ENCODE measurements around the gene ANKRD11. TPM values are rescaled to one million over a fixed set of nuclear protein-coding genes. Genes with fewer than 3 reads are reported as not detected.
A peak's percentile ranks its signal among the peaks of the same experiment; 100 is the strongest.

ANKRD11 gene
- total RNA-seq, 3 donors from 2014 or later = 153 to 181 (median 162) TPM

- Mint-ChIP-seq H3K27me3 (ENCODE audit: low read depth) (no peaks in the 10 kb centered on the region), H3K36me3 (ENCODE audit: insufficient read depth) (peaks cover 4% of the 10 kb centered on the region), H3K4me1 (ENCODE audit: low read depth) (peaks cover 21% of the 10 kb centered on the region), H3K4me3 (no peak overlapping the region), H3K9me3 (no peaks in the 10 kb centered on the region)
- ATAC-seq = no peak
- DNase-seq = no peak
These were observed 4.8 kb upstream of the ANKRD11 start for GRCh38 chr16:89495121-89495520.

DNA sequence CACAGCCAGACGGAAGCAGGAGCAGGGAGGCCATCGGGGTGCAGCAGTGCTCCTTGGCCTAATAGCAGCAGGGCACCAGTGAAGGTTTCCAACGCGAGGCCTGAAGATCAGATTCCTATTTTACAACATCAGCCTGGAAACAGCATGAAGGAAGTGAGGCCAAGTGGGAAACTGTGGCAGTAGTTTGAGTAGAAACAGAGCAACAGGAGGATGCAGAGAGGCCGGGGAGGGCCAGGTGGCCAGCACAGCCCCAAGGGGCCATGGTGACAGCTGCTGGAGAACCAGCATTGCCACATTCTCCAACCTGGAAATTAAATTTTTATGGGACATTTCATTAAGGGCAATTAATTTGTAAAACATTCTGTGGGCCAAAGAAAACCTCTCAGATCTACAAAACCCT lies 3.4 kb upstream of the ANKRD11 start:
- Mint-ChIP-seq H3K4me3 (no peak overlapping the region), H3K27me3 (ENCODE audit: low read depth) (no peaks in the 10 kb centered on the region), H3K9me3 (no peaks in the 10 kb centered on the region), H3K36me3 (ENCODE audit: insufficient read depth) (peaks cover 7% of the 10 kb centered on the region), H3K4me1 (ENCODE audit: low read depth) (peaks cover 25% of the 10 kb centered on the region)
- no peak for ATAC-seq
- DNase-seq = no peak

GRCh38 chr16:89491974-89492687 lies 1.8 kb upstream of the ANKRD11 start:
- peaks cover 11% of the 10 kb centered on the region for H3K36me3 Mint-ChIP-seq (ENCODE audit: insufficient read depth)

DNA sequence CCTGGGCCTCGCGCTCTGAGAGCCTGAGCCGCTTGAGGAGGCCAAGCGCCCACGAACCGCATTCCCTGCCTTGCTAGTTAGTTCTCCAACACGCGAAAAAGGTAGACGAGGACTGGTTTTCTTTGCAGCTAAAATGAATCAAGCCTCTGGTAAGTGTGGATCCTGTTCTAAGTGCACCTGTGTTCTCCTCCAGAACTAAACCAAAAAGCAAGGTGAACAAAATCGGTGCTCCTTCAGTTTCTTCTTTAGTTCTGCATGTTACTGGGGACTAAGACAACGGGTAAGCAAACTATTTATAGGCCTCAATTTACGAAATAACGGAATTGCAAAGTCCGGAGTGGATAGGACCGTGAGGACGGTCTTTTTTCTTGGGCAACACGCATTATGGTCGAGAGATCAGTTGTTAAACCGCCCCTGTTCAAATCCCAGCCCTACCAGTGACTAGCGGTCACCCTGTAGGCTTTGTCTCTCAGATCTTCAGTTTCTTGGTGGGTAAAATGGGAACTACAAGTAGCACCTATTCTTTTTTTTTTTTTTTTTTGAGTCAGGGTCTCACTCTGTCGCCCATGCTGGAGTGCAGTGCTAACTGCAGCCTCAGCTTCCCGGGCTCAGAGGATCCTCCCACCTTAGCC lies 993 bp upstream of the ANKRD11 start:
- Mint-ChIP-seq H3K9me3 (no peaks in the 10 kb centered on the region), H3K36me3 (ENCODE audit: insufficient read depth) (peaks cover 14% of the 10 kb centered on the region), H3K4me3 (peak overlapping the region; percentile 89), H3K4me1 (ENCODE audit: low read depth) (peaks cover 47% of the 10 kb centered on the region), H3K27me3 (ENCODE audit: low read depth) (no peaks in the 10 kb centered on the region)
- ATAC-seq (no peak), DNase-seq (no peak)

More at GRCh38 chr16:89491974-89492687, 1.8 kb upstream of the ANKRD11 start:
- H3K4me3 Mint-ChIP-seq = peak overlapping the region; percentile 89
- DNase-seq (no peak), ATAC-seq (no peak)
- H3K4me1 Mint-ChIP-seq (ENCODE audit: low read depth) = peaks cover 39% of the 10 kb centered on the region
- no peaks in the 10 kb centered on the region for H3K9me3 Mint-ChIP-seq
- H3K27me3 Mint-ChIP-seq (ENCODE audit: low read depth) = no peaks in the 10 kb centered on the region

- H3K36me3 Mint-ChIP-seq (ENCODE audit: insufficient read depth) = peaks cover 14% of the 10 kb centered on the region
- H3K4me1 Mint-ChIP-seq (ENCODE audit: low read depth) = peaks cover 60% of the 10 kb centered on the region
- no peak for DNase-seq
- peak; percentile 0 to 5 for ATAC-seq
- no peaks in the 10 kb centered on the region for H3K9me3 Mint-ChIP-seq
- H3K4me3 Mint-ChIP-seq = no peak overlapping the region
- H3K27me3 Mint-ChIP-seq (ENCODE audit: low read depth) = no peaks in the 10 kb centered on the region
These were observed 393 bp downstream of the ANKRD11 start for GRCh38 chr16:89489898-89490438.

DNA sequence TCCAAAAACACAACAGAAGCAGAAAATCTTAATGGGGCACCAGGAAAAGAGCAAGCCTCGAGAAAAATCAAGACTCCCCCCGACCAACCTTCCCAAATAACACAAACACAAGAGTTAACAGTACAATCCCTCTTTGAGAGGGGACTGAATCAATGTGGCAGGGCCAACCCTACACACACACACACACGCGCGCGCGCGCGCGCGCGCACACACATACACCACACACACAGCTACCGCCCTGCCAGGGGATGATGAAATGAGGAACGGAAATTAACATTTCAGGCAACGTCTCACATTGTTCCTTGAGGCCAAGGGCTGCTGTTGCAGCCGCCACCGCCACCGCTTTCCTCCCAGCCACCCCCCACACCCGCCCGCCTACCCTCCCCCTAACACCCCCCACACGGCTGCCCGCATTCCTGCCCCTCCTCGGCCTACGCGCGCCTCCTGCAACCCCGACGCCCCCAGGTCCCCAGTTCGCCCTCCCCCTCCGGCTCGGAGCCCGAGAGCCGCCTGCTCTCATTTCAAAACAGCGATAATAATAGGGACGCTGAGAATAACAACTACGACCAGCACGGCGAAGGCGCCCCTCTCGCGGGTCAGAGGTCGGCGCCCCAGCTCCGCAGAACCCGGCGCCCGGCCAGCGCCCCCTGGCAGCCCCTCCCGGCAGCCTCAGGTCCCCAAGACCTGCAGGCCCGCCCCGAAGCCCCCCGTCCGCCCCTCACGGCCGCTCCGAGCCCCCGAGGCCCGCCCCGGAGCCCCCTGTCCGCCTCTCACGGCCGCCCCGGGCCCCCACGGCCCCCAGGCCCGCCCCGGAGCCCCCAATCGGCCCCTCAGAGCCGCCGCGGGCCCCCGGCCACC lies 1.1 kb downstream of the ANKRD11 start:
- ATAC-seq = peak; percentile 35 to 42
- peaks cover 65% of the 10 kb centered on the region for H3K4me1 Mint-ChIP-seq (ENCODE audit: low read depth)
- peaks cover 14% of the 10 kb centered on the region for H3K36me3 Mint-ChIP-seq (ENCODE audit: insufficient read depth)
- H3K4me3 Mint-ChIP-seq = peak overlapping the region; percentile 97
- no peaks in the 10 kb centered on the region for H3K27me3 Mint-ChIP-seq (ENCODE audit: low read depth)
- H3K9me3 Mint-ChIP-seq = no peaks in the 10 kb centered on the region
- peak; percentile 85 for DNase-seq

GRCh38 chr16:89485701-89486246 lies 4.6 kb downstream of the ANKRD11 start:
- Mint-ChIP-seq H3K4me1 (ENCODE audit: low read depth) (peaks cover 80% of the 10 kb centered on the region), H3K4me3 (peak overlapping the region; percentile 76), H3K36me3 (ENCODE audit: insufficient read depth) (peaks cover 18% of the 10 kb centered on the region), H3K27me3 (ENCODE audit: low read depth) (no peaks in the 10 kb centered on the region), H3K9me3 (no peaks in the 10 kb centered on the region)
- ATAC-seq = no peak
- DNase-seq = no peak

- ATAC-seq (peak; percentile 10 to 13), DNase-seq (no peak)
- Mint-ChIP-seq H3K9me3 (no peaks in the 10 kb centered on the region), H3K4me3 (peak overlapping the region; percentile 76), H3K36me3 (ENCODE audit: insufficient read depth) (peaks cover 21% of the 10 kb centered on the region), H3K27me3 (ENCODE audit: low read depth) (no peaks in the 10 kb centered on the region), H3K4me1 (ENCODE audit: low read depth) (peaks cover 85% of the 10 kb centered on the region)
These were observed 5.3 kb downstream of the ANKRD11 start for GRCh38 chr16:89484923-89485679.

- ATAC-seq (peak; percentile 54 to 59), DNase-seq (no peak)
- peaks cover 21% of the 10 kb centered on the region for H3K36me3 Mint-ChIP-seq (ENCODE audit: insufficient read depth)
- H3K27me3 Mint-ChIP-seq (ENCODE audit: low read depth) = no peaks in the 10 kb centered on the region
- no peaks in the 10 kb centered on the region for H3K9me3 Mint-ChIP-seq
- peak overlapping the region; percentile 76 for H3K4me3 Mint-ChIP-seq
- peaks cover 90% of the 10 kb centered on the region for H3K4me1 Mint-ChIP-seq (ENCODE audit: low read depth)
These were observed 6.3 kb downstream of the ANKRD11 start for GRCh38 chr16:89484041-89484501.

GRCh38 chr16:89482817-89483205 lies 7.5 kb downstream of the ANKRD11 start:
- peak overlapping the region; percentile 76 for H3K4me3 Mint-ChIP-seq
- ATAC-seq = no peak

DNA sequence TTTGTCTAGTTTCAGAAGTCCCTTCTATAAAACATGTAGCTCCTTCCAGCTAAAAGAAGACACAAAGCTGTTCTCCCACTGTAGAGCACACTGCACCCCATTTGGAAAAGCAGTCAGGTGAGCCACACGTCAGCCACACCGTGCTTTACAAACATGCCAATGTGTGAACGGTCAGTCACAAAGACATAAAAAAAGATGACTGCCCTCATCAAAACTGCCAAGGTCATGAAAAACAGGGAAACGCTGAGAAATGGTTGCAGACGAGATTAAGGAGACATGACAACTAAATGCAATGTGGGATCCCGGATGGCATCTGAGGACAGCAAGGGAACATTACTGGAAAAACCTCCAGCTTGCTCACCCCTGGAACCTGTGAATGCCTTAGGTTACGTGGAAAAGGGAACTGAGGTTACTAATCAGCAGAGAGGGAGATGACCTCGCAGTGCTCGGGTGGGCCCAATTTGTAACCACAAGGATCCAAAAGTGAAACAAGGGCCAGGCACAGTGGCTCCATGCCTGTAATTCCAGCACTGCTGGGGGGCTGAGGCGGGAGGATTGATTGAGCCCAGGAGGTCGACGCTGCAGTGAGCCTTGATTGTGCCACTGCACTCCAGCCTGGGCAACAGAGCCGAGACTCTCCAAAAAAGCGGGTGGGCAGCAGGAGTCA lies 8.1 kb downstream of the ANKRD11 start:
- no peak for ATAC-seq
- Mint-ChIP-seq H3K36me3 (ENCODE audit: insufficient read depth) (peaks cover 16% of the 10 kb centered on the region), H3K4me3 (peak overlapping the region; percentile 76), H3K4me1 (ENCODE audit: low read depth) (peaks cover 88% of the 10 kb centered on the region), H3K27me3 (ENCODE audit: low read depth) (no peaks in the 10 kb centered on the region), H3K9me3 (no peaks in the 10 kb centered on the region)
- DNase-seq = no peak

More at GRCh38 chr16:89482817-89483205, 7.5 kb downstream of the ANKRD11 start:
- Mint-ChIP-seq H3K4me1 (ENCODE audit: low read depth) (peaks cover 90% of the 10 kb centered on the region), H3K36me3 (ENCODE audit: insufficient read depth) (peaks cover 16% of the 10 kb centered on the region), H3K27me3 (ENCODE audit: low read depth) (no peaks in the 10 kb centered on the region), H3K9me3 (no peaks in the 10 kb centered on the region)
- DNase-seq = no peak

DNA sequence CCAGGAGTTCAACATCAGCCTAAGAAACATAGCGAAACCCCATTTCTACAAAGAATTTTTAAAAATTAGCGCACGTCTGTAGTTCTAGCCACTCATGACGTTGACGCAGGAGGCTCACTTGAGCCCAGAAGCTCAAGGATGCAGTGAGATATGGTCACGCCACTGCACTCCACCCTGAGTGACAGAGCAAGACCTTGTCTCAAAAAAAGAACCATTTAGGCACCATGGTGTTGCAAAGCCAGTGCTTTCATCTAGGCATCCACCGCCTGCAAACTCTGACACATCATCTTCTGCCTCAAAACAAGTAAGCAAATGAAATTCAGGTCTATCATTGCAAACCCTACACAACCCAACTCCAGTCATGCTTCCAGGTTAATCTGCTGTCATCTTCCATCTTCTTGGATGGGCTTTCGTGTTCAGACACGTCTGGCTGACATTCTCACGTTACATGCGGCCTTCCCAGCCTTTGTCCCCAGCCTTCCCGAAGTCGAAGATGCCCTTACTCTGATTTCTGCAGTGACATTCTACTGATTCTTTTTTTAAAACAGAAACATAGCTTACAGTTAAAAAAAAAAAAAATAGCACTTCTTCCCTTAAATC lies 8.9 kb downstream of the ANKRD11 start:
- H3K36me3 Mint-ChIP-seq (ENCODE audit: insufficient read depth) = peaks cover 12% of the 10 kb centered on the region
- H3K4me1 Mint-ChIP-seq (ENCODE audit: low read depth) = peaks cover 88% of the 10 kb centered on the region
- no peak for DNase-seq
- ATAC-seq = no peak
- peak overlapping the region; percentile 48 for H3K4me3 Mint-ChIP-seq
- no peaks in the 10 kb centered on the region for H3K27me3 Mint-ChIP-seq (ENCODE audit: low read depth)
- no peaks in the 10 kb centered on the region for H3K9me3 Mint-ChIP-seq
